ENCODE results near the gene SLC25A10. TPM values are rescaled to one million over a fixed set of nuclear protein-coding genes. Genes with fewer than 3 reads are reported as not detected.

Gene SLC25A10
- total and polyA plus RNA-seq, 3 donors from 2014 or later: 30.0 to 51.4 (median 42.0) TPM

GRCh38 chr17:81690066-81690465 lies 22.0 kb upstream of the SLC25A10 start:
- no peaks in the 10 kb centered on the region for H3K9me3 ChIP-seq
- intact Hi-C loops (cut with DNase I; ENCODE audit: low total_unique reads): no loop called here
- no peaks in the 10 kb centered on the region for H3K36me3 ChIP-seq (ENCODE audit: low read depth, missing control alignments)
- 88 to 90% methylated on average over 18 of the region's 18 CpGs for WGBS, 2 donors
- H3K4me1 ChIP-seq: peaks cover 5% of the 10 kb centered on the region
- no peak overlapping the region for H3K27ac ChIP-seq
- DNase-seq: no peak
- no peaks in the 10 kb centered on the region for H3K27me3 ChIP-seq
- H3K4me3 ChIP-seq: no peak overlapping the region
- TF ChIP-seq, protein P1, sequence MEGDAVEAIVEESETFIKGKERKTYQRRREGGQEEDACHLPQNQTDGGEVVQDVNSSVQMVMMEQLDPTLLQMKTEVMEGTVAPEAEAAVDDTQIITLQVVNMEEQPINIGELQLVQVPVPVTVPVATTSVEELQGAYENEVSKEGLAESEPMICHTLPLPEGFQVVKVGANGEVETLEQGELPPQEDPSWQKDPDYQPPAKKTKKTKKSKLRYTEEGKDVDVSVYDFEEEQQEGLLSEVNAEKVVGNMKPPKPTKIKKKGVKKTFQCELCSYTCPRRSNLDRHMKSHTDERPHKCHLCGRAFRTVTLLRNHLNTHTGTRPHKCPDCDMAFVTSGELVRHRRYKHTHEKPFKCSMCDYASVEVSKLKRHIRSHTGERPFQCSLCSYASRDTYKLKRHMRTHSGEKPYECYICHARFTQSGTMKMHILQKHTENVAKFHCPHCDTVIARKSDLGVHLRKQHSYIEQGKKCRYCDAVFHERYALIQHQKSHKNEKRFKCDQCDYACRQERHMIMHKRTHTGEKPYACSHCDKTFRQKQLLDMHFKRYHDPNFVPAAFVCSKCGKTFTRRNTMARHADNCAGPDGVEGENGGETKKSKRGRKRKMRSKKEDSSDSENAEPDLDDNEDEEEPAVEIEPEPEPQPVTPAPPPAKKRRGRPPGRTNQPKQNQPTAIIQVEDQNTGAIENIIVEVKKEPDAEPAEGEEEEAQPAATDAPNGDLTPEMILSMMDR (IDR thresholded peaks at IDR 0.05): no peak
- no peak for TF ChIP-seq POLR2A (IDR thresholded peaks at IDR 0.05)

- peaks cover under 1% of the 10 kb centered on the region for H3K4me1 ChIP-seq
- H3K27ac ChIP-seq: no peak overlapping the region
- intact Hi-C loops (cut with DNase I; ENCODE audit: low total_unique reads): no loop called here
- no peaks in the 10 kb centered on the region for H3K27me3 ChIP-seq
- H3K36me3 ChIP-seq (ENCODE audit: low read depth, missing control alignments): no peaks in the 10 kb centered on the region
- no peak for DNase-seq
- H3K4me3 ChIP-seq: no peak overlapping the region
- no peaks in the 10 kb centered on the region for H3K9me3 ChIP-seq
- WGBS, 2 donors: 87 to 91% methylated on average over 8 to 17 of the region's 17 CpGs
- TF ChIP-seq, protein P1 (IDR thresholded peaks at IDR 0.05): no peak
- no peak for TF ChIP-seq POLR2A (IDR thresholded peaks at IDR 0.05)
These were observed 21.5 kb upstream of the SLC25A10 start for GRCh38 chr17:81690549-81690948.

DNA sequence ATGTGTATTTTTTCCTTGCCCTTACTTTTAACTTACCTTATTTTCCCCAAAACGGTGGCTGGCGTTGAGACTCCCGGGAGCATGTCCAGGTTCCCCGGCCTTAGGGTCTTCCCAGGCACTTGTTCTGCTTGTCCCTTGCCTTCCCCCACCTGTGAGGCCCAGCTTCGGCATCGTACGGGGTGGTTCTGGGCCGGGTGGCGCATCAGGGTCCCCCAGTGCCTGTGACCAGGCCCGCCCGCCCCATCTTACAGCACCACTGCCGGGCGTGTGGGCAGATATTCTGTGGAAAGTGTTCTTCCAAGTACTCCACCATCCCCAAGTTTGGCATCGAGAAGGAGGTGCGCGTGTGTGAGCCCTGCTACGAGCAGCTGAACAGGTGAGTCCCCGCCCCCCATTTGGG lies 20.9 kb upstream of the SLC25A10 start:
- no peak for DNase-seq
- WGBS, 2 donors: 93 to 94% methylated on average over 16 to 18 of the region's 18 CpGs
- TF ChIP-seq POLR2A (IDR thresholded peaks at IDR 0.05): no peak
- TF ChIP-seq, protein P1 (IDR thresholded peaks at IDR 0.05): no peak
- H3K4me1 ChIP-seq: no peaks in the 10 kb centered on the region
- H3K4me3 ChIP-seq: no peak overlapping the region
- intact Hi-C loops (cut with DNase I; ENCODE audit: low total_unique reads): no loop called here
- no peaks in the 10 kb centered on the region for H3K27me3 ChIP-seq
- no peaks in the 10 kb centered on the region for H3K9me3 ChIP-seq
- H3K36me3 ChIP-seq (ENCODE audit: low read depth, missing control alignments): no peaks in the 10 kb centered on the region
- no peak overlapping the region for H3K27ac ChIP-seq

- no peak overlapping the region for H3K27ac ChIP-seq
- WGBS, 2 donors: 96 to 97% methylated on average over 17 to 20 of the region's 20 CpGs
- H3K4me3 ChIP-seq: no peak overlapping the region
- TF ChIP-seq POLR2A (IDR thresholded peaks at IDR 0.05): no peak
- TF ChIP-seq, protein P1 (IDR thresholded peaks at IDR 0.05): no peak
- DNase-seq: no peak
- H3K36me3 ChIP-seq (ENCODE audit: low read depth, missing control alignments): no peaks in the 10 kb centered on the region
- intact Hi-C loops (cut with DNase I; ENCODE audit: low total_unique reads): no loop called here
- no peaks in the 10 kb centered on the region for H3K4me1 ChIP-seq
- H3K9me3 ChIP-seq: no peaks in the 10 kb centered on the region
- no peaks in the 10 kb centered on the region for H3K27me3 ChIP-seq
These were observed 20.5 kb upstream of the SLC25A10 start for GRCh38 chr17:81691608-81692007.

DNA sequence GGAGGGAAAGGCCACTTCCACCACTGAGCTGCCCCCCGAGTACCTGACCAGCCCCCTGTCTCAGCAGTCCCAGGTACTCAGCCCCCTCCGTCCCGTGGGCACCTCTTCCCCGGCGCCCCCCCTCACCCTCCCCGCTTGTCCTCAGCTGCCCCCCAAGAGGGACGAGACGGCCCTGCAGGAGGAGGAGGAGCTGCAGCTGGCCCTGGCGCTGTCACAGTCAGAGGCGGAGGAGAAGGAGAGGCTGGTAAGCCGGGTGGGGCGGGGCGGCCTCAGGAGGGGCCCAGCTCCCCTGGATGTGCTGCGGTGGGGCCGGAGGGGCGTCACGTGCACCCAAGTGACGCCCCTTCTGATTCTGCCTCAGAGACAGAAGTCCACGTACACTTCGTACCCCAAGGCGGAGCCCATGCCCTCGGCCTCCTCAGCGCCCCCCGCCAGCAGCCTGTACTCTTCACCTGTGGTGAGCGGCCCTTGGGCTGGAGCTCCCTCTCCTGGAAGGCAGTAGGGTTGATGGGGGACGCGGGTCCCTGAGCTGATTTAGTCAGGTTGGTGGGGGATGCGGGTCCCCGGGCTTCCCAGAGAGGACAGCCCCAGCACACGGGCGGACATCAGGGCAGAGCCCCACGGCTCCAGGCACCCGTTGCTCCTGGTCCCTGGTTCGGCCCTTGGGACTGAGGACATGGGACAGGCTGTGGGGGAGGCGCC lies 18.4 kb upstream of the SLC25A10 start:
- H3K4me1 ChIP-seq: no peaks in the 10 kb centered on the region
- intact Hi-C loops (cut with DNase I; ENCODE audit: low total_unique reads): no loop called here
- H3K27me3 ChIP-seq: no peaks in the 10 kb centered on the region
- H3K9me3 ChIP-seq: no peaks in the 10 kb centered on the region
- H3K4me3 ChIP-seq: no peak overlapping the region
- no peak for DNase-seq
- WGBS, 2 donors: 87% methylated on average over 11 to 34 of the region's 35 CpGs
- H3K27ac ChIP-seq: no peak overlapping the region
- TF ChIP-seq, protein P1 (IDR thresholded peaks at IDR 0.05): no peak
- TF ChIP-seq POLR2A (IDR thresholded peaks at IDR 0.05): no peak
- no peaks in the 10 kb centered on the region for H3K36me3 ChIP-seq (ENCODE audit: low read depth, missing control alignments)

Measured in testis (tissue), 3 donors.